HG03520 (cell line): Measurements from ENCODE around the gene RREB1.
A peak's percentile ranks its signal among the peaks of the same experiment; 100 is the strongest.

Source experiments
- ATAC-seq: cut with Tn5 transposase; IDR thresholded peaks from one replicate; pipeline ENCODE4 v1.9.1; 2021; ENCODE audit warnings: mild to moderate bottlenecking, moderate library complexity; ENCODE audit not compliant: unreplicated experiment

RREB1 gene

DNA sequence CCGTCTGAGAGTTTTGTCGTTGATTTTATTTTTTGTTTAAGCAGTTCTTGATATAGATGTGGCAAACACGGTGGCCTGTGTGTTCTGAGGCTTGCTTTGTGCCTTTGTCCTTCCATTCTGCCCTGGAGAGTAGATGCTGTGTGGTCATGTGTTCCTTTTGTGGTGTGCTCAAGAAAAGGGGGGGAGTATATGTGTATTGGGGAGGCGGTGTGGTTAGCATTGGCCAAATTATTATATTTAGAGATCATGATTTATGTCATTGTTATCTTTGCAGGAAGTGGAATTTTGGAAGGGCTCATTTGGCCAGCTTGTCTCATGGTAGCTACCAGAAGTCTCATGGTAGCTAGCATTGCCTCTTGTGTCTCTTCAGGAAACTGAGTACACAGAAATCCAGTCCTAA lies 16.4 kb downstream of the RREB1 start:
- no peak for ATAC-seq

DNA sequence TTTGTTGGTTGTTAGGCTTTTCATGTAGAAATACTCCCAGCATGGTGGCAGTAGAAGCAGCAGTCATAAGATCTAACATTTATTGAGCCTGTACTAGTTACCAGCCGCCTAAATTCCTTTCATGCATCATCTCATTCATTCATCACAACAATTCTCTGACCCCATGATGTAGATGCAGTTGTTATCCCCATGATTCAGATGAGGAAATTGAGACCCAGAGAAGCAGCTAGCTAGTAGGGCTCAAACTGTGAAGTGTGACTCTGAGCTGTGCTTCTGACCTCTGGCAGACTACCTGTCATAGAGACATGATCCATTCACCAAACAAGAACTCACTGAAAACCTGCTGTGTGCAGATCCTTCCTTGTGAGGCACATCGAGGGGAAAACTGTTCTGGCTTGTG lies 16.9 kb downstream of the RREB1 start:
- no peak for ATAC-seq

DNA sequence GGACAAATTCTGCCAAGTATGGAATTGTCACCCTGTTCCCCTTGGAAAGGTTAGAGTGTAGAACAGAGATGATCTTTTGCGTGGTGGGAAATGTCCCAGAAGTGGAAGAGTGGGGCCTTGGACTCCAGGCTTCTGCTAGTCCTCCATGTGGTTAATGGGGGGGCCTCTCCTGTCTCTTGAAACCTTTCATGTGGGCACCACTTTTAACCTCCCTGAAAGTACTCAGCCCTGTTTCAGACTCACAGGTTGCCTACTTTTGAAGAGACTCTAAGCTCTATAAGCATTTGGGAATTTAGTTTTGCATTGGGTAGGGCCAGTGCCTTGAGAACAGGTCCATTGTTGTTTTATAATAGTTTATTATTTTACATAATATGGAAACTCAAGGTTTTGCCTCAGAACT lies 17.5 kb downstream of the RREB1 start:
- ATAC-seq = no peak

DNA sequence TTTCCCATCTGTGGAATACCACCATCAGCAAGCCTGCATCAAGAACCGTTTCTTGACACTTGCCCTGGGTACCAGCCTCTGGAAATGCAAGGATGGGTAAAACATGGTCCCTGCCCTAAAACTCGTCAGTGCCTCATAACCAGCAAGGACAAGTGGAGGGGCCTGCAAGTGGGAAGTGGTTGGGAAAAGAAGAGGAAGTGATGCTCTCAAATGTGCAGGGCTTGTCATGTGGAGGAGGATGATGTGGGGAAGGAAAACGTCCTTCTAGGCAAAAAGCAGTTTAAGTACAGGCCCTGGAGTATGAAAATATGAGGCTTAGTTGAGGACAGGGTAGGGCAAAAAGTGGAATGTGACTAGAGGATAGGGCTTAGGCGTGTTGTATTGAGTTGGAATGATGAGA lies 19.0 kb downstream of the RREB1 start:
- no peak for ATAC-seq

DNA sequence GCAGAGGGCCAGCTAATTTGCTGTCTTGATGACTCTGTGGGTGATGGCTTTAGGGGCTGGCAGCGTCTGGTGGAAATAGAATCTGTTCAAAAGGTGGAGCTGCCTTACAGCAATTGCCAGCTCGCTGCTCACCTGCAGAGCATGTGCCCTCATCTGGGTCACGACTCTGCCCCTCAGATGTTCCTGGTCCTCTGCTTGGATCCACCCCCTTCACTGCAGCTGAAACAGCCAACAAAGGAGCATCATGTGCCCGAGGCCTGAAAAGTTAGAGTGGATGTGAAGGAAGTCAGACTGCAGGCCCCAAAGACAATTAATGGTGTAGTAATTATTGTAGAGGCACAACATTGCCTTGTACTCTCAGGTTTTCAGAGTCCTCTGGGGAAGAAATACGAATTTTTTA lies 19.9 kb downstream of the RREB1 start:
- no peak for ATAC-seq

DNA sequence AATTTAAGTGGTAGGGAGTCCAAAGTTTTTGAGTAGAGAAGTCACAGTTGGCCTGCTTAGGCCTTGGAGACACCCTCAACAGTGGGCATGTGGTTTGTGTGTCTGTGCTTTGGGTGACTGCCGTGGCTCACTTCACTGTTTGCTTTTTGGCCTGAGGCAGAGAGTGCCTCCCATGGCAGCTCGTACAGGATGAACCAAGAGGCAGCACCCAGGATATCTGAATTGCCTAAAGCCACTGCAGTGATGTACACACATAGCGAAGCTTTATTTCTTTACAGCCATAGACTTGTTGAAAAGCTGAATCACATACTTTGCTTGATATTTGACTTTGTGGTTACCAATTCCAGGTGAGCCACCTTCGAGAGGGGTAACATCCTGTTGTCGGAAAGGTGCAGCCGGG lies 21.6 kb downstream of the RREB1 start:
- ATAC-seq = no peak

DNA sequence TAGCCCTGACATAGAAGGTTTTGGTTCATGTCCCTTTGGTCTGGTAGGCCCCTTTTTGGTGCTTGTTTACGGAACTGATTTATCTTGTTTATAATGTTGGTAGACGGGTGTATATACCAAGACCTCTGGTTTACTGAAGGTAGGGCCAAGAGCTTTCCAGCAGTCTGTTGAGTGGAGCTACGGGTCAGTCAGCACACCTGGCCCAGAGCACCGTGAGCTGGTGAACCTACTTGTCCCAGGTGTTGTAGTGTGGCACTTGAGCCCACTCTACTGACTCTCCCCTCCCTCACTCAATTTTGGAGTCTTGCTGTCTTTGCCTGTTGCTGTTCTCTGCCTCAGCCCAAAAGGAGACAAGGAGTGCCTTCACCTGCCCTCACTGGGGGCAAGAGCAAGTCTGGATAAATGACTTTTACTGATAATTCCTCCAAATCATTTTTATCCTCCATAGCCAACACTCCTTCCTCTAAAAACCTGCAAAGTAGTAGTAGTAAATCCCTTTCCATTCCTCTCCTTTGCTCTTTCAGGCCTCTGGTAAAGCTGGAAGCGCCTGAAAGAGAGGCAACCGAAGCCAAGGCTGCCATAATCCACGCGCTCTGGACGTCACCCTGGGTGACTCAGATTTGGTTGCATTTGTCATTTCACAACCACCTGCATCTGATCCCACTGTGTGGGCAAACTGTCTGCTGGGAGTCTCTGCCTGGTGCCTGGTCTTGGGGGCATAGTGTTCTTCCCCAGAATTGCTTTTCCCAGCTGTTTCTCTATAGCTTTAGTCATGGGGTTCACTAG lies 22.2 kb downstream of the RREB1 start:
- no peak for ATAC-seq

DNA sequence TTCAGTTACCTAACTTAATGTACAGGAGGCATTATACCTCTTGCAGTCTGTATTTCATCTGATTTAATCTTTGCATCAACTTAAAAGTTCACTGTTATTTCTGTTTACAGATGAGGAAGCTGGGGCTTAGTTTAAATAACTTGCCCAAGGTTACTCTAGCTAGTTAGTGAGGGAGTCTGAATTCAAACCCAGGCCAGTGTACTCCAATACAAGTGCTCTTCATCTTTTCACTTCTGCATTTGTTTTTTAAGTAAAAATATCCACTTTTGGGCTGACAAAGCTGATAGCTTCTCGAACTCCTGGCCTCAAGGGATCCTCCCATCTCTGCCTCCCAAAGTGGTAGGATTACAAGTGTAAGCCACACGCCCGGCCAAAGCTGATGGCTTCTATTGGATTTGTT lies 23.6 kb downstream of the RREB1 start:
- no peak for ATAC-seq

DNA sequence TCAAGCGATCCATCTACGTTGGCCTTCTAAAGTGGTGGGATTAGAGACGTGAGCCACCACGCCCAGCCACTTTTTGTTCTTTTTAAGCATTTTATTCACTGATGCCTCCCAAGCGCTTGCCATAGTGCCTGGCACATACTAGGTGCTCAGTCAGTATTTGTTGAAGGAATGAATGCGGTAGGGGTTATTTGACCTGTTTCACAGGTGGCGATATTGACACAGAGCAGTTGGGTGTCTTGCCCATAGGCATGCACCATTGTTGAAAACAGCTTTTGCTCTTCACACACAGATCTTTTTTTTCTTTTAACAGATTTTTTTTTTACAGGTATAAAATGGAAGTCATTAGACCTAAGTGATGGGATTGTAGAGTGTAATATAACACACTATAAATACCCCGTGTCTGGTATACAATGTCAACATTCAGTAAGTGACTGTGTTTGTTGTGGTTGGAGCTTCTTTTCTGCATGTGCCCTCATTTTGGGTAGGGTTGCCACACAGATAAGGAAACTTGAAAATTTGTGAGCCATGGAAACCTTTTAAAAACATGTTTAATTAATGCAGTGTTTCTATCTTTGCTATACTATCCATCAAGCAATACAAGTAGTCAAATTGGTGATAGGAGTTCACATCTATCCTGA lies 24.8 kb downstream of the RREB1 start:
- ATAC-seq = no peak

DNA sequence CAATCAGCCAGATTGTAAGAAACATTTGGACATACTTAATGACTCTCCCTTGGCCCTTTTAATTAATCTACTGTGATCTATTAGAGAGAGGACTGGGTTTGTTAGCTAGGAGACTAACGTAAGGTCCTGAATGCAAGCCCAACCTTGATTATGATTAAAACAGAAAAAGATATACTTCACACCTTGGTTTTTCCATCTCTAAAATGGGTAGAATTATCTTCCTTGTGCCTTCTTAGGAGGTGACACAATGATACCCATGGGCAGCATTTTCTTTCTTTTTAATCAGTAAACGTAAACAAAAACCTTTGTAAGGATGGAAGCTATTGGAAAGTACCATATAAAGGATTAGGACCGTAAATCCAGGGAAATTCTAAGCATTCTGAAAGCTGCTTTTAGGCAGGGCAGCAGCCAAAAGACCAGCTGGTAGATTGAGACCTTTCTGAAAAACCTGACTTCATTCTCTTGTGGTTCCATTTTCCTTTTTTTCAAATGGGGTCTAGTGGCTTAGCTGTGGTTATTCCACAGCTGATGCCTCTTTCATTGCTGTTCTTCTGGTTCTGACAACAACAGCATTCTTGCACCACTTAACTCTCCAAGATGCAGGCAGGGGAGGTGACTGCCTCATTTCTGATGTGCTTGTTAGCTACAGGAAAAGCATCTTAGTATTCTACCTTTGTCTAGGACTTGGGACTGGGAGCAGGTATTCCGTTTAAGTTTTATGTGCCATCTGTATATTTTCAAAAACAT lies 27.4 kb downstream of the RREB1 start:
- no peak for ATAC-seq

DNA sequence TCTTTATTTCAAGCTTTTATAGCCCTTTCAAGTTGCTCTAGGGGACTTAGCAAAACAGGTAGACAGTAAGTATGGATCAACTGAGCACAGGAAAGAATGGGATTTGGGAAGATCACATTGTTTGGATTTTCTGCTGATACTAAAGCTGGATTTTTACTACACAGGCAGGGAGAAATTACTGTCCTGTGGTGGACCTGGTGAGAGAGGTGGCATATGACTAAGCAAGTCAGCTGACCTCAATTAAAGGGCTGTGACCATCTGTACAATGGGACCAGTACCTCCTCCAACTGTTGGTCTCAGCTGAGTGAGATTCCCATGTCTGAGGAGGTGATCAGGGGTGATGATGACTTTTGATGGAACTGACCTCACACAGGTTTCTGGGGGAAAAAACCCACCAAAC lies 28.0 kb downstream of the RREB1 start:
- no peak for ATAC-seq

DNA sequence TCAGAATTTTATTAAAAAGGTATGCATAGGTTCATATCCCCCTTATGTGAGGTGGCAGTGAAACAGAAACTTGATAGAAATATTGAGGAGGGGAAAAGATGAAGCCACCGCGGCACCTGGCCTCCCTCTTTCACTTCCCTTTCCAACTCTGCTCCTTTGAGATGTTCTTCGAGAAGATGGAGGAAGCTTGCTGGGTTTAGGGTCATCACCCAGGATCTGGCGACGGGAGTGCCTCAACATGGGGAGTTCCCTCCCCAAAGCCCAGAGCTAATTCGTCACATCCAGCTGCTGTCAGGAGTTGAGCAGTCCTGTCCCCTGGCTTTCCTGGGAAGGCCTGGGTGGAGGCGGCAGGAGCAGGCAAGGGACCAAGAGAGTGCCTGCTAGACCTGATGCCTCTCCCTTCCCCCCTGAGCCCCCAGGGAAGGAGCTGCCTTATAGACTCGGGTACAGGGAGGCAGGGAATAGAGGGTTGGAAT lies 29.1 kb downstream of the RREB1 start:
- peak; percentile 27 for ATAC-seq

DNA sequence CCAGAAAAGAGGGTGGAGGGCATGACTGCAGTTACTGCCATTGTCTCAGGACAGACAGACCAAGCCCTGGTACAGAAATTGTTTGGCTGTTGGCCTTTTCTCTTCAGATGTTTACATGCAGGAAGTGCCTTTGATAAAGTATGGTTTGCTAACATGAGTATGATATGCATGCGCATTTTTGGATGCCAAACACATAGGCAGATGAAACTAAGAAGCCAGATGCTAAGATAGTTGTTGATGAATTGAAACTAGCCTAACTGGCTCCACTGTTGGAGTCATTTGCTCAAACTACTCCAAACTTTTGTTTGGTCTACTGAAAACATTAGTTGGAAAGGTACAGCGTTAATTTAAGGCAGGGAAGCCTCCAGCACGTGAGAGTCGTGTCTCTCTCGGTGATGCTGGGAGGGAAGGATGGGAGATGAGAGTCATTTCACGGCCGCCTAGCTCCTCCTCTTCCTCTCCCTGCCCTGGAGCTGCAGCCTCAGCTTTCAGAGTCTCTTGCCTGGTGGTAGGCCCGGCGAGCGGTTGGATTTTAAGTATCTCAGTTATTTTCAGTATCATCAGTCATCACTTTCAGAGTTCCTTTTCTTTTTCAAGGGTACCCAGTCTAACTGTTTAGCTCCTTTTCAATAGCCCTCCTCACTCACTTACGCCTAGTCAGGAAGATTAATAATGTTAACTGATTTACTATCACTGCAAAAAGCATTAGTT lies 29.7 kb downstream of the RREB1 start:
- ATAC-seq = peak; percentile 36

DNA sequence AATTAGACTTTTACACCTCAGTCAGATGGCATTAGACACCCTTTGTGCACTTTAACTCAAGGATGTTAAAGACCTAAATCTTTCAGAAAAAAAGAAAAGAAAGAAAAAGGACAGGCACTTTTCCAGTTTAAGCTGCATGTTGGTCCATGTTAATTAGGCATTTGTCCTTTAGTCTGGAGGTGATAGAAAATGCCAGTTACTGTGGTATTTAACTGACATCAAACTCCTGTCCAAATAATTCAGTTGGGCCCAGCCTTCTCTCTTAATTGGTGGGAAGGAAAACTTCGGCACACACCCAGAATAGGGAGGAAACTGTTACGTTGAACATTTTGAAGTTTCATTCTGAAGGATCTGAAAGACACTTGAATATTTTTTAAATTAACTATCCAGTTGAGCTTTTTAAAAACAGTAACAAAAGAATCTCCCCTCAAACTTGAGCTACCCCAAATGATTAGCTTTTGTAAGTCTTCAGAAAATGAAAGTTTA lies 30.3 kb downstream of the RREB1 start:
- no peak for ATAC-seq

DNA sequence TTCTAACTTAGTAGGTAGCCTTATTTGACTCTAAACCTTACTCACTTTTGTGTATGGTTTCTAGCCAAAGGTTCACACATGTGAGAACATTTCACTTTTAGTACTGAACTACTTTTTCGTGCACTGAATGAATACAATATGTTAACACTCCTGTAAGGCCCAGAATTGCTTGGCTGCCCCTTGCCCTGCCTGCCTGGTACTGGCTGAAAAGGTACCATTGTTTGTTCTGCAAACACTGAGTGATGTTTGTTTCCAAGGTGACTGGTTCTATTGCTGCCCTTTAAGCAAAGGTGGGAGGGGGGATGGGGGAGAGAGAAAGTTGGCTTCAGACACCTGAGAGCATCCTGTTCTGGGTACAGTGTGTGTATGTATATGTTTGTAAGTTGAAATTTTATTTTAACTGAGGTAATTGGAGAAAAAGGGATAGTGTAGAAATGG lies 31.2 kb downstream of the RREB1 start:
- no peak for ATAC-seq

DNA sequence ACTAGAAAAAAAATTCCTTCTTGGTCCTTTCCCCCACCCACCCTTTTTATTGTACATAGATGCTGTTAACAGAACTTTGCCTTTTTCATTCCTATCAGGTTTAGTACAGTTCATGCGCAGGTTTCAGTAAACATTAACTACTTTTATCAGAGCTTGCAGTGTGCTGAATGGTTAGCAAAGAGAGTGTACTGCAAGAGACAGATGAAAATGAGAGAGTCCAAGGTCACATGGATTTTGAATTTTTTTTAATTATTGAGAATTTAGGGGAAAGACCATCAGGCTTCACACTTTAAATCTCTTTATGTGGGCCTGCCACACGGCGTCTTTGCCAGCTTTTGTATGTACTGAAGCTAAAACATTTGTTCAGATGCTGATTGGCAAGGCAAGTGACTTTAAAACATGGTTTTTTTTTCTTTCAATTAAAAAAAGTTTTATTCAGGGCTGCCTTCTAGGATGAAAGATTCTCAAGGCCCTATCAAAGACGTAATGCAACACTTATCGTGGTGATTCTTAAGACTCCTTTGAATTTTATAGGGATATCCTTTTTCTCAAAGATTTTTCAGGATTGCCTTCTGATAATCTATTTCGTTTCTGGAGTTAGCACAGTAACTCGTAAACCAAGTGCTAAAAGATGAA lies 32.2 kb downstream of the RREB1 start:
- no peak for ATAC-seq

DNA sequence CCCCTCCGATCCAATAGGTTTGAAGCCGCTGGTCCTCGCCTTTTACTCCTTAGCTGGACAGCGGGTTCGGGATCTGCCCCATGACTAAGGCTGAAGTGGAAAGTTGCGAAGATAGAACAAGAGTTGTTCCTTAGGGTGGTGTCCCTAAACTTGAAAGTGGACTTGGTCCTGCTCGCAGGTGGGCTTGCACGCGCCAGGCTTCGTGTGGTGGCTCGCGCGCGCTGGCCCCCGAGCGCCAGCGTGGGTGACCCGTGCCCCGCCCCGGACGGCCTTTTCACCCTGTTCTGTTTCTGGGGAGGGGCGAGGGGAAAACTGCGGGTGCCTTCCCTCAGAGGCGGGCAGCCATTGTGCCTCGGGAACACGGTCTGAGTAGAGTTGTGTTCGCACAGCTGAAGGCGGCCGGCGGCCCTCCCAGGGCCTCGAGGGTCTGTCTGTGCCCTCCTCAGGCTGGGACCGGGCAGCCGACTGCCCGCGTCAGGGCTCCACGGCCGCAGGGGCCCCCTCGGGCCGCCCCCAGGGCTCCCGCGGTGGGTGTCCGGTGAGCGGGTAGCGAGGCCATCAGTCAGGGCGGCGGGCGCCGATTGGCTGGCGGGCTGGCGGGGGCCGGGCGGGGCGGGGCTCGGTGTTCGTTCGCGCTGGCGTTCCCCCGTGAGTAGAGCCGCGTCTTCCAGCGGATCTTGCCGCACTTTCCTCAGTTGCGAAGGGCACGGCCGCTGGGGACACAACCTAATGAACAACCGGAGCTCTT lies 33.0 kb downstream of the RREB1 start:
- ATAC-seq = peak; percentile 47

DNA sequence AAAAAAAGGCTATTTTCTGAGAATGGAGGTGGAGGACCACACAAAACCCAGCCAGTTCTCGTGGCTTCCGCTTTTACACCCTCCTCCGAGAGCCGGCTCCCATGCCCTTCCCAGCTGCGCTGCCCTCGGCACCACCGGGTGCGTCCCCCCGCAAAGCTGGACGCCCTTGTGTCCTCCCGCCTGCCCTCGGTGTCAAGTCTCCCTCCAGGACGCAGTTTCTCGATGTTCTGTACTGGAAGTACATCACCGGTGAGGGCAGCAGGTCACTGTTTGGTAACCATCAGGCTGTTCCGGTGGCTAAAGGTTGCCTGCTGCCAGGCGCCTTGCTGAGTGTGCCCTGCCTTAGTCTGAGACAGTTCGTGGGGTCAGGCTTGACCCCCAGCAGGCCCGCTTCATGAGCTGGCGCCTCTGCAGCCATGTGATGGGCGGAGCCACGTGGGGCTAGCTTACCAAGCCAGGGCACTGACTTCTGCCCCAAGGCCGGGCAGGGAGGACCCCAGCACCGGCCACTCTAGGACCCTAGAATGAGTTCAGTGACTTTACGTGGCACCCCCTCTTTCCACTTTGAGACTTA lies 34.6 kb downstream of the RREB1 start:
- ATAC-seq = no peak

DNA sequence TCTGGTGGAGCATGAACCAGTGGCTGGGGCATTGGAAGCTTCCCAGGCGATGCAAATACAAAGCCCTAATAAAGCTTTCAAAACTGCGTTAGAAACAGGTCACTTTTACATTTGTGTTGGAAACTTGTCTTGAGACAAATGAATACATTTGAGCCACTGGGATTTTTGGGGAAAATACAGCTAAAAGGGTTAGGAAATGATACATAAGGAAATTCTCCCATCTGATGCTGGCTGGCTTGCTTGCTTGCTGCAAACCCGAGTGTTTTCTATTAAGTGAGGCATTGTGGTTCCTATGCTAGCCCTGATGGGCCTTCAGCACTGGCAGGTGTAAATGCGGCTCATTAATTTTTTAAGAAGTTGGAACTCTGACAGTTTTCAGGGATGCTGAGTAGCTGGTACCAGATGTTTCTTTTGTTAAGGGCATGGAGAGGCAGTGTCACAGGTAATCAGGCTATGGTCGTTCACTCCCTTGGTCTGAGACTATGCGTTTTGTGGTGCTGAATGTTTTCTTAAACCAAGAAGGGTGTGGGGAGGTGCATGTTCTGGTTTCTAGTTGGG lies 35.2 kb downstream of the RREB1 start:
- no peak for ATAC-seq
